Activated naive CD4-positive, alpha-beta T cell treated with anti-CD3 and anti-CD28 coated beads, Interleukin-2, amount 10 ng/mL, durations not matched to agents 7 days and 5 days (primary cell): ENCODE measurements around the gene POM121L2.

Source experiments
- CTCF ChIA-PET: fragments of 350-600 bp; sonication (Branson Sonifier 250); formaldehyde crosslinking; loops from one replicate; lab custom pipeline; 2021; ENCODE audit warnings: antibody characterized with exemption; lab: Charles Lee
- DNase-seq: peaks from one replicate; pipeline ENCODE4 v3.0.0-alpha.2; 2020
- H3K27ac Mint-ChIP-seq: one replicate; pipeline ENCODE4 v1.8.0; 2021; ENCODE audit warnings: mild to moderate bottlenecking, moderate library complexity, mixed read lengths
- H3K27me3 Mint-ChIP-seq: one replicate; pipeline ENCODE4 v1.8.0; 2021; ENCODE audit warnings: mild to moderate bottlenecking, mixed read lengths
- H3K36me3 Mint-ChIP-seq: one replicate; pipeline ENCODE4 v1.8.0; 2021; ENCODE audit warnings: mixed read lengths
- H3K4me1 Mint-ChIP-seq: one replicate; pipeline ENCODE4 v1.8.0; 2021; ENCODE audit warnings: mixed read lengths
- H3K4me3 Mint-ChIP-seq: one replicate; pipeline ENCODE4 v1.8.0; 2021; ENCODE audit warnings: mild to moderate bottlenecking, moderate library complexity, mixed read lengths
- H3K9me3 Mint-ChIP-seq: one replicate; pipeline ENCODE4 v1.8.0; 2021; ENCODE audit warnings: mixed read lengths

POM121L2 gene

DNA sequence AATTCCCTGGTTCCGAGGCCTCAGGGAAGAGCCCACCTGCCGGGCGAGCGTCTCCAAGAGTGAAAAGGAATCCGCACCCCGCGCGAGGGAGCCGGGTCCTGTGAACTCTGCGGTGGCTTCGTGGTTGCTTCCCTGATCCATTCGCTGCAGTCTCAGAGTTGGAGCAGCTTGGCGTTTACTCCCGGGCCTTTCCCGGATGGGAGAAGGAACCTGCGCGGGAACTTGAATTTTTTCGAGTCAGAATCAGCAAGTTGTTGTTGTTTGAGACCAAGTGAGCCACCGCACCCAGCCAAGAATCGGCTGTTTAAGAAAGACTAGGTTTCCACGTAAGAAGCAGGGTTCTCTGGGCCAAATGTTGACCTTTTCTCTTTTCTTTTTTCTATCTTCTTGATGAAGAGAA lies 51.7 kb downstream of the POM121L2 start:
- H3K4me1 Mint-ChIP-seq: peaks cover 6% of the 10 kb centered on the region
- no peak for DNase-seq
- H3K27ac Mint-ChIP-seq: no peak overlapping the region
- H3K27me3 Mint-ChIP-seq: peaks cover 78% of the 10 kb centered on the region
- peaks cover 3% of the 10 kb centered on the region for H3K9me3 Mint-ChIP-seq
- CTCF ChIA-PET: interaction anchor here (0.6 kb wide), 1 partner anchor 21 kb away, joined by 3 read pairs; no protein-coding TSS in a partner anchor
- H3K4me3 Mint-ChIP-seq: no peak overlapping the region
- no peaks in the 10 kb centered on the region for H3K36me3 Mint-ChIP-seq
